GM21576 (cell line): ENCODE data around the gene PRKCE.
A peak's percentile ranks its signal among the peaks of the same experiment; 100 is the strongest.

ENCODE experiments used
- ATAC-seq: cut with Tn5 transposase; IDR thresholded peaks from one replicate; pipeline ENCODE4 v1.9.1; 2021; ENCODE audit warnings: mild to moderate bottlenecking, moderate library complexity; ENCODE audit not compliant: unreplicated experiment

Gene PRKCE

DNA sequence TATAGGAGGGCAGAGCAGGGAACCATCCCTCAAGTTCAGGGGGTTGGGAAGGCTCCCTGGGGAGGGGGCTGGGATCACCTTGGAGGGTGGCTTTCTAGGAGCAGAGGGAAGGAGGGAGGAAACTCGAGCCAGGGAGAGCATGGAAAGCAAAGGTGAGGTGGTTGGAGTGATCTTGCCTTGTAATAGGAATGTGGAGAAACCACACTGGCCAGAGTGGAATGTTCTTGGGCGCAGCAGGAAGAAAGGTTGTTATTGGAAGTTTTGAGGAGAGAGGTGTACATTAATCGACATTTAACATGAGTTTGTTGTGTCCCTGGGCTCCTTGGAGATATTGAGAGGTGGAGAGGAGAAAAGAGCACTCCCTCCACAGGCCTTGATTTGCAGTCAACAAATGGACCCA lies 272.2 kb downstream of the PRKCE start:
- ATAC-seq, result no peak

DNA sequence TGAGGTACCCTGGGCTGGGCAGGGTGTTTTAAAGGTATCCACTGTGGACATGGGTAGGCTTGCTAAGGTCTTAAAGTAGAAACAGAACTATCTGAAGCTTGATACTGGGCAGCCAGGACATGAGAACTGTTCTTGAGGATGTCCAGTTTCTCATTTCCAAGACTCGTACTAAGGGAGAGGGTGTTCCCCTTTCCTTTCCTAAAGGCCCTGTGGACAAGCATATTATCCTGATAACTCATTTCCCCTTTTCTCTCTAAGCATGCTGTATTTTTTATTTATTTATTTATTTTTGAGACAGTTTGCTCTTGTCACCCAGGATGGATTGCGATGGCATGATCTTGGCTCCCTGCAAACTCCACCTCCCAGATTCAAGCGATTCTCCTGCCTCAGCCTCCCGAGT lies 273.6 kb downstream of the PRKCE start:
- no peak for ATAC-seq

DNA sequence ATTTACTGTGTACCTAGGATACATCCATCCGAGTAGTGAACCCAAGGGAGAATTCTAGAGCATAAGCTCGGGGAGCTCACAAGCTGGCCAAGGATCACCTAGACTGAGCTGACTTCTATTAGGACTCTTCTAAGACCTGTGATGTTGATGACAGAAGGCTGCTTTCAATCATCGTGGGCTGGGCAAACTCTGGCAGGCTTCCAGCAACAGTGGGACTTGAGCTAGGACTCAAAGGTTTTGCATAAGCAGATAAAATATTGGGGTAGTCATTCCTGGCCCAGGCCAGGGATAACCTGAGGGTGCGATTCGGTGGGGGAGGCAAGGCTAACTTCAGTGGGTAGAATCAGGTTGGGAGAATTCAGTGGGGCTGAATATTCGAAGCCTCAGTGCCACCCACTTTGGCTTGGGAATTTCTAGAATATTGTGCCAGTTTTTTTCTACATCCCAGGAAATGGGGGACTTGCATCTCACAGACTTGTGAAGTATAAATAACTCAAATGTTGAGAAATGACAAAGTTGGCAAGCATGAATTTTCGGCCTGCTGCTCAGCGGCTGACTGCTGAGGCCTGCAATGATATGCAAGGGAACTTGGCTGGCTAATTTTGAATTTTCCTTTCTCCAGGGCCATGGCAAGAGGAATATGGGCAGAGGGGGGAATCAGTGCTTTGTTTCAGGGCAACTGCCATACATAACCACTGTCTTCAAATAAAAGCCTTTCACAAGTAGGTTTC lies 274.3 kb downstream of the PRKCE start:
- ATAC-seq, result no peak

DNA sequence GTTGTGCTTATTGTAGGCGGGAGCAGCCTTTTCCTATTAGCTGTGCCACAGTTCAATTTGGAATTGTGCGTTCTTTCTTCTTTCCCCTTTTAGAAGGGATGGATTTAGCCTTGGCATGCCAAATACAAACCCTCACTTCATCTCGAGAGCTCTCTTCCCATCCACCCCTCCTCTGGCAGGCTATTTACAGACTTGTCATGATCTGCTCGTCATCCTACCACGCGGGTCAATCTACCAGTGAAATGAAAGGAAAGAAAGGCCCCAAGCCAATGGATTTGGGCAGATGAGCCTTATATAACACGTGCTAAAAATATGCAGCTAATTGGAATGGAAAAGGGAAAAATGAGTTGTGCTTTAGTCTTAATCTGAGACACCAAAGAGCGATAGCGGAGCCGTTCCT lies 277.5 kb downstream of the PRKCE start:
- no peak for ATAC-seq

DNA sequence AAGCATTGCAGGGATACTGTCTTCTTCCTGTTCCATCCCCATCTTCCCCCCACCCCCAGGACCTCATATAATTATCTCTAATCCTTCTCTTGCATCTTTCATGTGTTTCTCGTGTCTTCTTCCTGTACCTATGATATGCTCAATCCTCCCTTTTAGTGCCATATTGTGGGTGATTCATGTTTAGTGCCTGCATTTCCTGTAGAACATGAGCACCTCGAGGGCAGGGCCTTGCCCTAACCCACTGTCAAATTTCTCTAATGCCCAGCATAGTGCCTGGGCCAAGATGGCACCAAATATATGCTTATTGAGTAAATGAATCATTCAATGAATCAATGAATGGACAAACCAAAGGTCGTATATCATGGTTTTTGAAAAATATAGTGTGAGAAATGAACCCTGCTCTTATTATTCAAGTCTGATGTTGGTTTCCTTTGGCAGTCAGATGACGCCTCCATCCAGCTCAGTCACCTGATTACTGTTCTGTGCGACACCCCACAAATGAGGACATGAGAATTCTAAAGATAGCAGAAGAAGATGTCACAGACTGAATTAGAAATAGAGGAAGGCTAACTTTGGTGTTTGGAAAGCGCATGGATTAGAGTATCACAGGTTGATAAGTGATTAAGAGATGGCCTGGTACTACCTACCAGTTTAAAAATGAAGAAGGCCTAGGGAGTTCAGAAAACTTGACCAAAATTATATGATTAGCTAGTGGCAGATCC lies 278.4 kb downstream of the PRKCE start:
- no peak for ATAC-seq

DNA sequence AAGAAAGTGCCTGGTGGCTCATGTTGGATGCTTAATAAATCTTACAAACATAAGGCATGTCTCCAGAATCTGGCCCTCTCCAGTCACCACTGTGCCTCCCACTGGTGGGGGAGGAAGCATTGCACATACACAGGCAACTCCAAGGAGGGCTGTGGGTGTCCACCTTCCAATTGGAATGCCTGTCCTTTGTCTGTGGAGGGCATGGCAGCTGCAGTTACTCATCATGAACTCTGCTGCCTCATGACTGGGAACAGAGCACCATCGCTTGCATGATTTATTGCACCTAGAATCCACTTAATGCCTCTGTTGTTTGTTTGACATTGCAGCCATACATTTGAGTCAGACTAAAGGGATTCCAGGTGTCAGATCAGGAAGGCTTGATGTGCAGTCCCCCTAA lies 278.9 kb downstream of the PRKCE start:
- no peak for ATAC-seq

DNA sequence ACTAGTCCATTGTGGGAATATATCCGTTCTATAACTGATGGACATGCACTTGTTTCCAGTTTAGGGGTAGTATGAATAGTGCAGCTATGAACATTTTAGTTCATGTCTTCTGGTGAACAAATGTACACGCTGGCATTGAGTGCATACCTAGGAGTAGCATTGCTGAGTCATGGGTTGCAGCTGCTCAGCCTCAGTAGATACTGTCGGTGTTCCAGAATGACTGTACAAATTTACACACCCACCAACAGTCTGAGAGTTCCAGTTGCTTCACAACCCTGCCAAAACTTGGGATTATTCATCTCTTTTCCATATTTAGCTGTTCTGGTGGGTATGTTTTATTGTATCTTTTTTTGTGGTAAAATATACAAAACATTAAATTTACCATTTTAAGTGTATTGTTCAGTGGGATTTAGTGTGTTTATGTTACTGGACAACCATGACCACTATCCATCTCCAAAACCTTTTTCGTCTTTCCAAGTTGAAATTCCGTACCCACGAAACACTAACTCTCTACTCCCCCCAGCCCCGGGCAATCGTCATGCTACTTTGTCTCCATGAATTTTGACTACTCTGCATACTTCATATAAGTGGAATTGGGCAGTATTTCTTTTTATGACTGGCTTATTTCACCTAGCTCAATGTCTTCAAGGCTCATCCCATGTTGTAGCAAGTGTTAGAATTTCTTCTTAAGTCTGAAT lies 281.0 kb downstream of the PRKCE start:
- ATAC-seq, result no peak

DNA sequence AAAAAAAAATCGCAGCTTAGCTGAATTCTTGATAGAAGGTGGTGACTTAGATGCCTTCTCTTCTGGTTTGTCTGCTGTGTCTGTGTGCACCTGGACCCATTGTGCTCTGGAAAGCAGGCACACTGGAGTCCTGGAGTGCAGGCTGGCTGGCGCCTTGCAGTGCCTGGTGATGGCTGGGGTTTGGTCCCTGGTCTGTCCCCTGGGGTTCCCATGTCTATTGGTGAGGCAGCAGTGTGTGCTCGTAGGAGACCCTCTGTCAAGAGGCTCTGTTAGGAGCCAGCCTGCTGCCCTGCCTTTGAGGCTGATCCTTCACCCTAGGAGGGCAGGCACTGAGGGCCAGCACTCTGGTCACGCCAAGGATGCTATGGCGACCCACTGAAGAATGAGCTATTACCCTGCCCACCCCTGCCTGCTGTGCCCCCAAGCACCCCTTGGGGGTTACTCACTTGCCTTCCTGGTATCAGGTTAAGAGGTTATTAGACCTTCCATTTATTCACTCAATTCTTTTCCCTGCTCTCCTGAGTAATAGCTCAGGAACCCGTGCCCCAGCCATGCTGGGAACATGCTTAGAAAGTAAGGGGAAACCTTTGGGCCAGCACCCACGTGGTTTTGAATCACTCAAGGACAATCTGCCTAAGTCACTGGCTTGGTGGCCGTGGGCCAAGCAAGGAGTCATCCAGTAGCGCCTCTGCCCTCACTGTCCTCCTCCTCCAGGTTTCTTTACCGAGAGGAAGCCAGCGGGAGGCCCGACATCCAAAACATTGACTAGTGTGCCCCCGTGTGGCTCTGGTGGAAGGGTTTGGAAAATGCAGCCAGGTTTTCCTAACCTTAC lies 284.5 kb downstream of the PRKCE start:
- ATAC-seq, result peak; percentile 55

DNA sequence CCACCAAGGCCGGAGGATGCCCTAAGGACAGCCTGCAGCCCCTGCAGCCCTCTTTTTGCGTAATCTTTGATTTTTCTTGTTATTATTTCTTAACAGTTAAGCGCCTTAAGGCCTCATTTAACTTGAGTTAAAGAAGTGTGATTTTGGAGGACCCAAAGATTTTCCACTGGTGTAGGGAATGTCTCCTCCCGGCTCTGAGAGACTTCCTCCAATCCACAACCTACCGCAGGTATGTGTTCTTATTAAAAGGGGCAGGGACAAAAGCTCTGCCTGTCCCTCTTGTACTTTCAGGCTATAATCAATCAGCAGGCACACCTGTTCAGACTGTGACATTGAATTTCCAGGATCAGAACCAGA lies 285.1 kb downstream of the PRKCE start:
- ATAC-seq, result no peak

DNA sequence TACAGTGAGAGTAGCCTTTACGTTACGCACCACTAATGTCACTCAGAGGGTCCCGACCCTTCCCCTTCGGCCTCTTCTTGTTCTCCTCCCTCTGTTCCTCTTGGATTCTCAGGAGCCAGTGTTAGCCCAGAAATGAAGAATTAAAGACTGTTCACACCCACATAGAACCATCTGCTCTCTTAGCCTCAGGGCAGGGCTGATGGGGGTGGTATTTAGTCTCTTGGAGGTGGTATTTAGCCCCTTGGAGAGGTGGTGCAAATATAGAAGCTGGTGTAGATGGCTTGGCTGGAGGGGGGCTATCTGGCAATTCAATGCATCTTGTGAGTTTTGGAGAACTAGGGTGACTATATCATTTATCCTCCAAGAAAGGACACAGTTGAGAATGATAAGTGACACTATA lies 286.5 kb downstream of the PRKCE start:
- no peak for ATAC-seq

DNA sequence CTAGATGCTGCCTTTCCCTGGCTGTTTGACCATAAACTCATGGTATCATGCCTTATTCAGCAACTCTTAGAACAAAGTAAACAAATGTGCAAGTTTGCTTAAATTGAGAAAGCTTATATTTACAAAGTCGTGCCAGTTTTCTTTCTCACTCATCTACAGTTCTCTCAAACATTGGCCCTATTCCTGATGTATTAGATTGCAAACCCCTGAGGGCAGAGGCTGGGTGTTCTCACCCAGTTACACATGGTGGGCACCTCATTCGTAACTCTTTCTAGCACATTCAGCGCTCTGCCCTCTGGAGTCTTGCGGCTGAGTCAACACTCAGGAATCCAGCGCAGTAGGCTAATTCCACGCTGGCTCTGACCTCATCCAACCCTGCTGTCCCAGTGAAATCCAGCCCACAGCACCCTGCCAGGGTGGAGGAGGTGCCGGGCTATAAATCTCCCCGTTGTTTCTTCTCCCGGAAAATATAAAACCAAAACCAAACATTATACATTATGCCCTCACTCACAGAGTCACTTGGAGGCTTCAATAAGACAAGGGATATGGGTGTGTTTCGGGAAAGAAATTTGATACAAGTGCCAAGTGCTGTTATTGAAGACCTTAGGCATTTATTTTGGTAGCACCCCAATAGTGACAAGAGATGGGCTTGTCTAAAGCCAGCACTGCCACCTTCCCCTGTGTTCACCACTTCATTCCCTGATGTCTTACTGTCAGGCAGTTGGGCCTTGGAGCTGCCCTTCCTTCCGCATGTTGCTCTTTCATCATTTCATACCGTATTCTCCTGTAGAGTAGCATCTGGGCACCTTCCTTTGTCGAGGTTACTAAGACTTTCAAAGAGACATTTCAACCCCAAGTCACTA lies 287.4 kb downstream of the PRKCE start:
- no peak for ATAC-seq

DNA sequence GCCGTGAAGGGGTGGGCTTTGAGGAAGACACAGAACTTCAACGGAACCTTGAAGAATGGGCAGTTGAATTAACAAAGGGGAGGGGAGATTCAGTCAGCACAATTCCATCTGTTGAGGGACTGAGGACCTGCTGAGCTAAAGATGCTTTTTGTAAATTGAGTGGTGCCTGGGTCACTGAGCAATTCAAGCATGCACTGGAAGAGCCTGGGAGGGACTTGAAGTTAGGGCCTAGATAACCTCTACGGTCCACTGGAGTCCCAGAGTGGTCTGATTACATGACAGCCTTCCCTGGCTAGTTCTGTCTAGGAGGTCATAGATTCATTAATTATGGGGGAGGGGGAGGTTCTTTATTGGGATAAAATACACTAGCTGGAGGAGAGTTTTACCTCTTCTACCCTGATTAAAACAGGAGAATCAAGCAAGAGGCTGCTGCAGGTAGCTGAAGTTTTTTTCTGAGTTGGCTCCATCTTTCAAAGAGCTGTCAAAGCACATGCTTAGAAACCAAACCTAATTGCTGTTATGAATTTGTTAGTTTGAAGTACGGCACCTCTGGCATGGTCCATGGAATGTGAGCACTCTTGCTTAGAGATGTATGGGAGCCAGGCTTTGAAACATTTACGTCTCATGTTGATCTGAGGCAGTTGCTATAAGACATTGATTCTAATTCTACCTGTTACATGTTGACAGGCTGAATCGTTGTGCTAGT lies 290.2 kb downstream of the PRKCE start:
- ATAC-seq, result no peak

DNA sequence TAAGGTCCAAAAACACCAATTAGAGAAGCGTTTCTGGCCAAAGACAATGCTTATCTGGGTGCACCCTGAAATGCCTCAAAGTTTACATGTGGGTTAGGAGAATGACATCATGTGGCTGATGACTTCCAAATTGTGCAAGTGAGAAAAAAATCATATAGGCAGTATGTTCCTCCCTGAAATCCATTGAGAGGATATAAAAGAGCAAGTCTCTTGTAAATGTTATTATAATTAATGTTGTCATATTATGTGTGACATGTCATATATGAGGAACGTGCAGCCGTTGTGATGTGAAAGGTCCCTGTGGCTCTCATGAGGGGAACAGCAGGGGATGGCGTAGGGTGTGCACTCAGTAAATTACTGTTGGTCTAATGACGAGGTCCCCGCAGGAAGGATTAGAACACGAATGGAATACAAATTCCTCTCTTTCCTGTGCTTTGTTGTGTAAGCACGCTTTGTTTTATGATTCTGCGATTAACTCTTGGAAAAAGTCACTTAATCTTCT lies 290.8 kb downstream of the PRKCE start:
- ATAC-seq, result no peak

DNA sequence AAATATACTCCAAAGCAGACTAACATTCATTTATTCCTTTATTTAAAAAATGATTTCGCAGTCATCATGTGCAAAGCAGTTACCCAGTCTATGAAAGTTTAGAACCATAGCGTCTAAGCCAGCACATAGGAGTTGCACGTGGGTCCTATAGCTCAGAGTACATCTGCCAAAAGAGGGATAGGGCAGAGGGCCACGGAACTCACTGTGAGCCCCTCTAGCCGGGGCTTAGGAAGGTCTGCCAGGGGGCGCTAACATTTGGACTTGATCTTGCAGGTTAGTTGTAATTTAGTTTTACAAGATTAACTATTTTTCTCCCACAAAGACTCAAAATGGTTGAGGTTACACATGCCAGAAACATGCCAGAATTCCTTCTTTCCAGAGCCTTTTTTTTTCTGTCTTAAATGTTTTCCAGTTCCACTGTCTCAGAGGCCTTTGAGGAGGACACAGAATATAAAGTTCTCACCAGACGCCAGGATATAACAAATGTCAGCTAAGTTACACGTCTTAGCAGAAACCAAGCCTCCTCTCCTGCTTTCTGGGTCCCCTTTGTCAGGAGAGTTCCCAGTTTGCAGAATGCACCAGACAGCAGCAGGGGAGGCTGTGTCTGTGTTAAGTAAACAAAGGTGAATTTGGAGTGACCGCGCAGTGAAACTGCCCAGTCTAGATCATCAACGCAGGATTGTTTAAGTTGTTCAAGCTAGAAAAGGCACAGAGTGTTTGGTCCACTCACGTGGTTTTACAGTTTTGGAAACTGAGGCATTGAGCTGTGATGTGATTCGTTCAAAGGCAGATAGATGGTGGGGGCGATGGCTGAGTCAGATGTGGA lies 292.0 kb downstream of the PRKCE start:
- no peak for ATAC-seq

DNA sequence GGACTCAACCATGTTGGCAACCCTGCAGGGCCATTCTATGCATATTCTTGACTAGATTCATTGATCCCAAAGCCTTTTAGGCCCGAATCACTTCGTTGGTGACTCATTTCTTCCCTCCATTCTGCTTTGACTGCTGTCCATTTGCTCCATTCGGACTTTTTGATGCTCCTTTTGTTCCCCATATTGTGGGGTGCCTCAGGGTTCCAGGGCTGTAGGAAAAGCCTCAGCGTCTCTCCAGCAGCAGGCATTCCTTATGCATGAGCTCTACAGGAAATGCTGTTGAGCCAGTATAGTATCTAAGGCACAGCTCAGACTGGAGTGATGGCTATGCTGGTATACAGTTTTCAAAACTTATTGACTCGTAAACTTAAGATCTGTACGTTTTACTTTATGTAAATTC lies 292.6 kb downstream of the PRKCE start:
- no peak for ATAC-seq

DNA sequence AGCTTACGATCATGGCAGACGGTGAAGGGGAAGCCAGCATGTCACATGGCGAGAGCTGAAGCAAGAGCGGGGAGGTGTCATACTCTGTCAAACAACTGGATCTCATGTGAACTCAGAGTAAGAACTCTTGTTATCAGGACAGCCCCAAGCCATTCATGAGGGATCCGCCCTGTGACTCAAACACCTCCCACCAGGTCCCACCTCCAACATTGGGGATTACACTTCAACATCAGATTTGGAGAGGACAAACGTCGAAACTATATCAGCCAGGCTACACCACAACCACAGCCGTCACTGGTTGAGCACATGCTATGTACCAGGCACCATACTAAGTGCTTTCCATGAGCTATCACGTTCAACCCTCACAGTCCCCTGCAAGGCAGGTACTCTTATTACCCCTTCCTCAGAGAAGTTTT lies 293.8 kb downstream of the PRKCE start:
- no peak for ATAC-seq

DNA sequence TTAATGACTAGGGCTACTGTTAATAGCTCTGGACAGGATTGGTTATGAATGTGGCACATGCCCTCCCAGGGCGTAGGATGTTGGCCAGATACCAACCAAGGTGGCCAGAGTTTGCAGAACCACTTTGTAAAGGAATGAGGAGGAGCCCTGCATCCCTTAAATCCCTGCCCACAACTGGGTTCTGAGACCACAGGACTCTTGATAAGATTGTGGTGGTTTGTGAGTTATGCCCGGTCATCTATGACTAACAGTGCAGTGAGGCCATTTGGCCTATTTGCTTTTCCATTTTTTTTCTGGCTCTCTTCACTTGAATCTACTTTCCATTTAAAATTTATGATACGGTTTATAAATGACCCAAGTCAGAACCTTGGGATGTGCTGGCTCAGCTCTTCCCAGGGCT lies 294.5 kb downstream of the PRKCE start:
- ATAC-seq, result no peak

DNA sequence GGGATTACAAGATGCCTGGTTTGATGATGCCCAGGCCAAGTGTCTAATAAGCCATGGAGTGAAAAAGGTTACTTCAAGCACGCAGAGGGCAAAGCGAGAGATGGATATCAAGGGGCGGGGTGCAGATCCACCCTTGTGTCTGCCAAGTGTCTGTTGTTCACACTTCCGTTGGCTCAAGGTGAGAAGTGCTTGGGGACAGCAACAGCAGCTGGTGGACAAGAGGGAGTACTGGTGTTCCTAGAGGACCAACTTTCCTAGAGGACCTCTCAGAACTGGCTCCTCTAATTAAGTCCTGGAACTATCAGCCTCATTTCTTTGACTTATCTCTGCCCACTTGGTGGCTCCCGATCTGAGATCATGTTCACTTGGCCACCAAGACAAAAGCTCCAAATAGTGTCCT lies 299.1 kb downstream of the PRKCE start:
- no peak for ATAC-seq
